SK-N-SH treated with all-trans-retinoic acid at 6 μM for 48 hours (cell line): ENCODE data around the gene INPP4B.

Source experiments
- ATAC-seq: fragments of 200-7000 bp; cut with Tn5 transposase; 3 replicates; pipeline ENCODE4 v1.9.1; 2020; ENCODE audit warnings: mild to moderate bottlenecking, moderate library complexity
- ARNTL ChIP-seq: fragments of 450-650 bp; formaldehyde crosslinking; IDR thresholded peaks from 2 replicates; pipeline ENCODE4 v1.5.0; 2020; ENCODE audit warnings: low read depth, mild to moderate bottlenecking, moderate library complexity, borderline replicate concordance
- ESRRG ChIP-seq: fragments of 250-450 bp; sonication (Bioruptor Pico); IDR thresholded peaks from 2 replicates; pipeline ENCODE4 v1.6.1; 2021; ENCODE audit warnings: mild to moderate bottlenecking
- GLIS3 ChIP-seq: fragments of 250-450 bp; sonication (Bioruptor Pico); IDR thresholded peaks from 2 replicates; pipeline ENCODE4 v1.5.0; 2020; ENCODE audit warnings: mild to moderate bottlenecking, moderate library complexity
- ISL1 ChIP-seq: fragments of 250-450 bp; sonication (Bioruptor Pico); IDR thresholded peaks from 2 replicates; pipeline ENCODE4 v2.1.2; 2022; ENCODE audit warnings: mild to moderate bottlenecking, moderate library complexity
- OSR1 ChIP-seq: fragments of 250-450 bp; sonication (Bioruptor Pico); IDR thresholded peaks from 2 replicates; pipeline ENCODE4 v1.8.0; 2022; ENCODE audit warnings: moderate library complexity, mild to moderate bottlenecking, inconsistent platforms
- PPARA ChIP-seq: fragments of 250-450 bp; sonication (Bioruptor Pico); IDR thresholded peaks from 2 replicates; pipeline ENCODE4 v1.5.0; 2020; ENCODE audit warnings: mild to moderate bottlenecking, borderline replicate concordance
- RARB ChIP-seq: fragments of 250-450 bp; sonication (Bioruptor Pico); IDR thresholded peaks from 2 replicates; pipeline ENCODE4 v1.8.0; 2021; ENCODE audit warnings: mild to moderate bottlenecking, moderate library complexity
- SNAI2 ChIP-seq: fragments of 250-450 bp; sonication (Bioruptor Pico); IDR thresholded peaks from 2 replicates; pipeline ENCODE4 v1.5.0; 2020; ENCODE audit warnings: mild to moderate bottlenecking, moderate library complexity
- TCF4 ChIP-seq: fragments of 250-450 bp; sonication (Bioruptor Pico); IDR thresholded peaks from 2 replicates; pipeline ENCODE4 v1.8.0; 2021; ENCODE audit warnings: mild to moderate bottlenecking, moderate library complexity, borderline replicate concordance
- TOX ChIP-seq: fragments of 250-450 bp; sonication (Bioruptor Pico); IDR thresholded peaks from 2 replicates; pipeline ENCODE4 v1.8.0; 2021; ENCODE audit warnings: mild to moderate bottlenecking, moderate library complexity, borderline replicate concordance
- ZC3H10 ChIP-seq: fragments of 250-450 bp; sonication (Bioruptor Pico); IDR thresholded peaks from 2 replicates; pipeline ENCODE4 v1.5.1; 2021; ENCODE audit warnings: mild to moderate bottlenecking, moderate library complexity
- ZFP3 ChIP-seq: fragments of 250-450 bp; sonication (Bioruptor Pico); IDR thresholded peaks from 2 replicates; pipeline ENCODE4 v1.5.0; 2020; ENCODE audit warnings: mild to moderate bottlenecking, moderate library complexity
- ZFP30 ChIP-seq: fragments of 450-650 bp; formaldehyde crosslinking; IDR thresholded peaks from 2 replicates; pipeline ENCODE4 v1.5.0; 2022; ENCODE audit warnings: mild to moderate bottlenecking, moderate library complexity
- ZNF565 ChIP-seq: fragments of 450-650 bp; formaldehyde crosslinking; conservative IDR thresholded peaks from 2 replicates; pipeline ENCODE4 v1.5.0; 2020; ENCODE audit warnings: low read depth, mild to moderate bottlenecking, moderate library complexity
- ZNF70 ChIP-seq: fragments of 450-650 bp; formaldehyde crosslinking; IDR thresholded peaks from 2 replicates; pipeline ENCODE4 v1.5.0; 2020; ENCODE audit warnings: mild to moderate bottlenecking, moderate library complexity
- ZNF8 ChIP-seq: fragments of 450-650 bp; formaldehyde crosslinking; IDR thresholded peaks from 2 replicates; pipeline ENCODE4 v1.5.0; 2020; ENCODE audit warnings: mild to moderate bottlenecking, moderate library complexity
- TF ChIP-seq, protein P1 (sequence below): fragments of 250-450 bp; sonication (Bioruptor Pico); IDR thresholded peaks from 2 replicates; pipeline ENCODE4 v1.5.1; 2020; ENCODE audit warnings: low read depth, mild to moderate bottlenecking, moderate library complexity
- TF ChIP-seq, protein P2 (sequence below): fragments of 250-450 bp; sonication (Bioruptor Pico); IDR thresholded peaks from 2 replicates; pipeline ENCODE4 v1.8.0; 2020; ENCODE audit warnings: mild to moderate bottlenecking, moderate library complexity, borderline replicate concordance
- TF ChIP-seq, protein P3 (sequence below): fragments of 250-450 bp; sonication (Bioruptor Pico); IDR thresholded peaks from 2 replicates; pipeline ENCODE4 v1.5.1; 2021; ENCODE audit warnings: mild to moderate bottlenecking, moderate library complexity
- TF ChIP-seq, protein P4 (sequence below): fragments of 250-450 bp; sonication (Bioruptor Pico); IDR thresholded peaks from 2 replicates; pipeline ENCODE4 v1.8.0; 2021; ENCODE audit warnings: low read depth, mild to moderate bottlenecking, moderate library complexity, borderline replicate concordance

The INPP4B gene

DNA sequence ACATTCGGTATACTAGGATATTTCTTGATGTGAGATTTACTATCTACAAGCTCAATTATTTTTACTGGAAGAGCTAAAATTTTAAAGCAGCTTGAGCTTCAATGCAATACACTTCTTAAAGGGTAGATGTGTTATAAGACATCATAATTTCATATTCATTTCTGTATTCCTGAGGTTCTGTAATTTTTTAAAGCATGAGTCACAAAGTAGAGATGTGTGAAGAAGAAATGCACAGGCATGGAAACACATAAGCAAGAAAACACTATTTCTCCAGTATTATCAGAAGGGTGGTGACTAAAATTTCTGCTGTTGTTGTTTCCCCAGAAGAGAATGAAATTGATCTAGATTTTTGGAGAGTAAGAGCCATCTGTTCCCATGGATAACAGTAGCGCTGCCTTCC is 72.6 kb downstream of the INPP4B start:
- TF ChIP-seq ZFP3 (CRISPR knock-in tag) (no peak), RARB (CRISPR knock-in tag) (no peak), ISL1 (CRISPR knock-in tag) (no peak), ZNF8 (no peak), ESRRG (no peak), ZFP30 (CRISPR knock-in tag) (no peak), SNAI2 (CRISPR knock-in tag) (no peak)
- TF ChIP-seq, protein P1, sequence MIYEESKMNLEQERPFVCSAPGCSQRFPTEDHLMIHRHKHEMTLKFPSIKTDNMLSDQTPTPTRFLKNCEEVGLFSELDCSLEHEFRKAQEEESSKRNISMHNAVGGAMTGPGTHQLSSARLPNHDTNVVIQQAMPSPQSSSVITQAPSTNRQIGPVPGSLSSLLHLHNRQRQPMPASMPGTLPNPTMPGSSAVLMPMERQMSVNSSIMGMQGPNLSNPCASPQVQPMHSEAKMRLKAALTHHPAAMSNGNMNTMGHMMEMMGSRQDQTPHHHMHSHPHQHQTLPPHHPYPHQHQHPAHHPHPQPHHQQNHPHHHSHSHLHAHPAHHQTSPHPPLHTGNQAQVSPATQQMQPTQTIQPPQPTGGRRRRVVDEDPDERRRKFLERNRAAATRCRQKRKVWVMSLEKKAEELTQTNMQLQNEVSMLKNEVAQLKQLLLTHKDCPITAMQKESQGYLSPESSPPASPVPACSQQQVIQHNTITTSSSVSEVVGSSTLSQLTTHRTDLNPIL (CRISPR knock-in tag) = no peak
- TF ChIP-seq, protein P2, sequence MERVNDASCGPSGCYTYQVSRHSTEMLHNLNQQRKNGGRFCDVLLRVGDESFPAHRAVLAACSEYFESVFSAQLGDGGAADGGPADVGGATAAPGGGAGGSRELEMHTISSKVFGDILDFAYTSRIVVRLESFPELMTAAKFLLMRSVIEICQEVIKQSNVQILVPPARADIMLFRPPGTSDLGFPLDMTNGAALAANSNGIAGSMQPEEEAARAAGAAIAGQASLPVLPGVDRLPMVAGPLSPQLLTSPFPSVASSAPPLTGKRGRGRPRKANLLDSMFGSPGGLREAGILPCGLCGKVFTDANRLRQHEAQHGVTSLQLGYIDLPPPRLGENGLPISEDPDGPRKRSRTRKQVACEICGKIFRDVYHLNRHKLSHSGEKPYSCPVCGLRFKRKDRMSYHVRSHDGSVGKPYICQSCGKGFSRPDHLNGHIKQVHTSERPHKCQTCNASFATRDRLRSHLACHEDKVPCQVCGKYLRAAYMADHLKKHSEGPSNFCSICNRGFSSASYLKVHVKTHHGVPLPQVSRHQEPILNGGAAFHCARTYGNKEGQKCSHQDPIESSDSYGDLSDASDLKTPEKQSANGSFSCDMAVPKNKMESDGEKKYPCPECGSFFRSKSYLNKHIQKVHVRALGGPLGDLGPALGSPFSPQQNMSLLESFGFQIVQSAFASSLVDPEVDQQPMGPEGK (CRISPR knock-in tag) = no peak
- TF ChIP-seq, protein P3, sequence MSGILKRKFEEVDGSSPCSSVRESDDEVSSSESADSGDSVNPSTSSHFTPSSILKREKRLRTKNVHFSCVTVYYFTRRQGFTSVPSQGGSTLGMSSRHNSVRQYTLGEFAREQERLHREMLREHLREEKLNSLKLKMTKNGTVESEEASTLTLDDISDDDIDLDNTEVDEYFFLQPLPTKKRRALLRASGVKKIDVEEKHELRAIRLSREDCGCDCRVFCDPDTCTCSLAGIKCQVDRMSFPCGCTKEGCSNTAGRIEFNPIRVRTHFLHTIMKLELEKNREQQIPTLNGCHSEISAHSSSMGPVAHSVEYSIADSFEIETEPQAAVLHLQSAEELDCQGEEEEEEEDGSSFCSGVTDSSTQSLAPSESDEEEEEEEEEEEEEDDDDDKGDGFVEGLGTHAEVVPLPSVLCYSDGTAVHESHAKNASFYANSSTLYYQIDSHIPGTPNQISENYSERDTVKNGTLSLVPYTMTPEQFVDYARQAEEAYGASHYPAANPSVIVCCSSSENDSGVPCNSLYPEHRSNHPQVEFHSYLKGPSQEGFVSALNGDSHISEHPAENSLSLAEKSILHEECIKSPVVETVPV (CRISPR knock-in tag) = no peak
- TF ChIP-seq, all 23 proteins: peak for 0
- no peak for ATAC-seq

DNA sequence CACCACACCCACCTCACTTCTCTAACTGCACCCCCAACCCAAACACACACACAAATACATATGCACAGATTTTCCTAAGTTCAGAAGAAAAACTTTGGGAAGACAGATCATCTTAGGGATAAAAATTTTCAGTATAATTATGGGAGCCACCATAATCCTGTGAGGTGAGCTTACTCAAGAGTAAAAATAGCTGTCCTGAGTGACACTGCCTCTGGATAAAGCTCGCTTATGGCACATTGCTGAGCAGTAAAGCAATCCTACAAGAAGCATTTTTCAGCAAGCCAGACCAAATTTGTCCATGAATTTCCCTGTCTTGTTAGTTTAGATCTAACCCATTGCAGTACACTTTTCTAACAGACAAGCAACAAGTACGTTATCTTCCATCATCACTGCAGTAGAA is 83.8 kb downstream of the INPP4B start:
- ATAC-seq = no peak

DNA sequence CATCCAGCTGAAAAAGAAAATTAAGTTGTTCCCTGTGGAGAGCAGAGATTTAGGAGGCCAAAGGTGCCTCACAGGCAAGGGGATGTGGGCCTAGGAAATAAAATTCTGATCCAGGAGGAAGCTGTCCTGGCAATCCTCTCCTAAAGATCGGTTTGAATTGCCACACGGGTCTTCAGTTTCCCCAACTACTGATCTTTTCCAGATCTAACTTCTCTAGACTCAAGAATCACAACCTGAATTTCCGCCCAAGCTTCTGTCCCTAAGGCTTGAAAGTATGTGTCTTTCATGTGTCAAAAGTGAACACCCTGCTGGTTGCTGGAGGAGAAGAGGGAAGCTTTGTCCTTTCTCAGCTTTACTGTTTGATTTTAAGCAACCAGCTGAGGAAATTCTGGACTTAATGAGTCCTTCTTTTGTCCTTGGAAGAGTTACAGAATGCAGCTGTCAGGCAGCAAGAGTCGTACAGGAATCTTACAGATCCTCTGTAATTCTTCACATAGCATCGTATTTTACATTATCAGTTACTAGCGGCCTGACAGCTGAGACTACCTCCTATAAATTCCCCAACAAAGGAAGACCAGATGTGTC is 93.8 kb downstream of the INPP4B start:
- no peak for TF ChIP-seq GLIS3 (CRISPR knock-in tag)
- TF ChIP-seq ZNF8 = no peak
- no peak for TF ChIP-seq ESRRG
- TF ChIP-seq RARB (CRISPR knock-in tag) = no peak
- no peak for TF ChIP-seq ZC3H10 (CRISPR knock-in tag)
- no peak for TF ChIP-seq ARNTL (CRISPR knock-in tag)
- TF ChIP-seq TCF4 (CRISPR knock-in tag) = no peak
- TF ChIP-seq ZNF70 (CRISPR knock-in tag) = no peak
- TF ChIP-seq OSR1 = no peak
- TF ChIP-seq ZFP3 (CRISPR knock-in tag) = no peak
- TF ChIP-seq, protein P3 (CRISPR knock-in tag) = no peak
- TF ChIP-seq PPARA (CRISPR knock-in tag) = no peak
- no peak for TF ChIP-seq SNAI2 (CRISPR knock-in tag)
- TF ChIP-seq ZNF565 (CRISPR knock-in tag) = no peak
- no peak for TF ChIP-seq TOX (CRISPR knock-in tag)
- TF ChIP-seq, protein P4, sequence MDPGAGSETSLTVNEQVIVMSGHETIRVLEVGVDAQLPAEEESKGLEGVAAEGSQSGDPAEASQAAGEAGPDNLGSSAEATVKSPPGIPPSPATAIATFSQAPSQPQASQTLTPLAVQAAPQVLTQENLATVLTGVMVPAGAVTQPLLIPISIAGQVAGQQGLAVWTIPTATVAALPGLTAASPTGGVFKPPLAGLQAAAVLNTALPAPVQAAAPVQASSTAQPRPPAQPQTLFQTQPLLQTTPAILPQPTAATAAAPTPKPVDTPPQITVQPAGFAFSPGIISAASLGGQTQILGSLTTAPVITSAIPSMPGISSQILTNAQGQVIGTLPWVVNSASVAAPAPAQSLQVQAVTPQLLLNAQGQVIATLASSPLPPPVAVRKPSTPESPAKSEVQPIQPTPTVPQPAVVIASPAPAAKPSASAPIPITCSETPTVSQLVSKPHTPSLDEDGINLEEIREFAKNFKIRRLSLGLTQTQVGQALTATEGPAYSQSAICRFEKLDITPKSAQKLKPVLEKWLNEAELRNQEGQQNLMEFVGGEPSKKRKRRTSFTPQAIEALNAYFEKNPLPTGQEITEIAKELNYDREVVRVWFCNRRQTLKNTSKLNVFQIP (CRISPR knock-in tag) = no peak
- TF ChIP-seq, protein P2 (CRISPR knock-in tag) = no peak
- TF ChIP-seq, protein P1 (CRISPR knock-in tag) = no peak
- ATAC-seq = no peak

More for the DNA sequence above, 83.8 kb downstream of the INPP4B start:
- no peak for TF ChIP-seq ISL1 (CRISPR knock-in tag)
- TF ChIP-seq ZNF70 (CRISPR knock-in tag) = no peak
- TF ChIP-seq ZFP30 (CRISPR knock-in tag) = no peak
- TF ChIP-seq ZFP3 (CRISPR knock-in tag) = no peak
- TF ChIP-seq ESRRG = no peak
- TF ChIP-seq, all 23 proteins: peak for 0
